ENCODE measurements around the gene FRRS1L.

Gene FRRS1L

GRCh38 chr9:109166771-109167601, at the start of gene FRRS1L:
FRRS1L (minus strand) TSS chr9:109167249; CDS start chr9:109167138, 111 bp downstream.
- TF ChIP-seq, protein P1, sequence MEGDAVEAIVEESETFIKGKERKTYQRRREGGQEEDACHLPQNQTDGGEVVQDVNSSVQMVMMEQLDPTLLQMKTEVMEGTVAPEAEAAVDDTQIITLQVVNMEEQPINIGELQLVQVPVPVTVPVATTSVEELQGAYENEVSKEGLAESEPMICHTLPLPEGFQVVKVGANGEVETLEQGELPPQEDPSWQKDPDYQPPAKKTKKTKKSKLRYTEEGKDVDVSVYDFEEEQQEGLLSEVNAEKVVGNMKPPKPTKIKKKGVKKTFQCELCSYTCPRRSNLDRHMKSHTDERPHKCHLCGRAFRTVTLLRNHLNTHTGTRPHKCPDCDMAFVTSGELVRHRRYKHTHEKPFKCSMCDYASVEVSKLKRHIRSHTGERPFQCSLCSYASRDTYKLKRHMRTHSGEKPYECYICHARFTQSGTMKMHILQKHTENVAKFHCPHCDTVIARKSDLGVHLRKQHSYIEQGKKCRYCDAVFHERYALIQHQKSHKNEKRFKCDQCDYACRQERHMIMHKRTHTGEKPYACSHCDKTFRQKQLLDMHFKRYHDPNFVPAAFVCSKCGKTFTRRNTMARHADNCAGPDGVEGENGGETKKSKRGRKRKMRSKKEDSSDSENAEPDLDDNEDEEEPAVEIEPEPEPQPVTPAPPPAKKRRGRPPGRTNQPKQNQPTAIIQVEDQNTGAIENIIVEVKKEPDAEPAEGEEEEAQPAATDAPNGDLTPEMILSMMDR (IDR thresholded peaks at IDR 0.05; ENCODE audit: insufficient read depth, low read length, missing control alignments), result no peak
- no peak for DNase-seq (ENCODE audit: low read depth, low spot score)
- ChIA-PET CTCF (interaction anchor here (1.0 to 1.4 kb wide), 2 partner anchors 8 to 16 kb away, joined by 3 to 5 read pairs; no protein-coding TSS in a partner anchor), POLR2A (no interaction called here)
- peak within 1 kb of the TSS; percentile 41 for H3K4me3 ChIP-seq (ENCODE audit: low read depth, low read length)

- H3K4me3 ChIP-seq (ENCODE audit: low read depth, low read length), result no peak overlapping the region
- TF ChIP-seq, protein P1 (IDR thresholded peaks at IDR 0.05; ENCODE audit: insufficient read depth, low read length, missing control alignments), result no peak
- ChIA-PET POLR2A (no interaction called here), CTCF (interaction anchor here (1.1 to 1.6 kb wide), 2 partner anchors 19 to 31 kb away, joined by 3 to 4 read pairs; no protein-coding TSS in a partner anchor)
- DNase-seq (ENCODE audit: low read depth, low spot score), result no peak
Measured at GRCh38 chr9:109214414-109214813, 47.4 kb upstream of the FRRS1L start.

DNA sequence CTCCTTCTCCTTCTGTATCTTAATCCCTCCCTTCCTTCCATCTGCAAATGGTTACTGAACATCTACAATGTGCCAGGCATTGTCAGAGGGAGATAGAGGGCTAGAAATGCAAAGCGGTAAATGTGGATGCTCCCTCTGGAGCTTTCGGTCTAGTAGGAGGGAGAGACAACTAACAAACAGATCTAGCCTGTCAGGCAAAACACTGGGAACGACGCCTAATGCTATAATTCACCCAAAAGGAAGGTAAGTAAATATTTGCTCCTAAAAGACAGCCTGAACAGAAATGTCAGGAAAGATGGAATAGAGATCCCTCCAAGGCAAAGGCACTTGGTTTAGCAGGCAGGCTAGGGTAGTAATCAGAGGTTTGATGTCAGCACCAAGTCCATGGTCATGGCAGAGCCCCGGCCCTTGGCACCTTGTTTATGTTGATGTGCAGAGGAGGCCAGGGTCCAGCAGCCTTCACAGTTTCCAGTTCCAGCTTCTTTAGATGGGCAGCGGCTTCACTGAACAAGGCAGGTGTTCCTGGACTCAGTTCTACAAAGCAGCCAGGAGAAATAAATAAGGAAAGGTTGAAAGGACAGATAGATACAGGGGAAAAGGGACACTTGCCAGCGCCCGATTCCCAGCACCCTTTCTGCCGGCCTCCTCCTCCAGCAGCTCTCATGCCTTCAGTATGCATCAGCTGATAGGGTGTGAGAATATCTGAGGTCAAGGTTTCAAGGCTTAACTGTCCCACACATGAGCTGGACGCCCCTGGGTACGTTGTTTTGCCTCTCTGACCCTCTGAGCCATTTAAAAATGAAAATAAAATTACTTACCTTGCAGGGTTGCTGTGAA, 46.5 kb upstream of the FRRS1L start:
- H3K4me3 ChIP-seq (ENCODE audit: low read depth, low read length), result no peak overlapping the region
- DNase-seq (ENCODE audit: low read depth, low spot score), result no peak
- CTCF ChIA-PET, result interaction anchor here (1.1 to 1.6 kb wide), 2 partner anchors 20 to 32 kb away, joined by 3 to 4 read pairs; no protein-coding TSS in a partner anchor
- POLR2A ChIA-PET, result no interaction called here
- TF ChIP-seq, protein P1 (IDR thresholded peaks at IDR 0.05; ENCODE audit: insufficient read depth, low read length, missing control alignments), result no peak

- ChIA-PET POLR2A (no interaction called here), CTCF (interaction anchor here (1.6 kb wide), 1 partner anchor 33 kb away, joined by 4 read pairs; no protein-coding TSS in a partner anchor)
- H3K4me3 ChIP-seq (ENCODE audit: low read depth, low read length), result no peak overlapping the region
- TF ChIP-seq, protein P1 (IDR thresholded peaks at IDR 0.05; ENCODE audit: insufficient read depth, low read length, missing control alignments), result no peak
- no peak for DNase-seq (ENCODE audit: low read depth, low spot score)
Measured at GRCh38 chr9:109212768-109213167, 45.7 kb upstream of the FRRS1L start.

GRCh38 chr9:109206670-109207069, 39.6 kb upstream of the FRRS1L start:
- TF ChIP-seq, protein P1 (IDR thresholded peaks at IDR 0.05; ENCODE audit: insufficient read depth, low read length, missing control alignments), result no peak
- ChIA-PET CTCF (no interaction called here), POLR2A (no interaction called here)
- no peak overlapping the region for H3K4me3 ChIP-seq (ENCODE audit: low read depth, low read length)
- DNase-seq (ENCODE audit: low read depth, low spot score), result no peak

- TF ChIP-seq, protein P1 (IDR thresholded peaks at IDR 0.05; ENCODE audit: insufficient read depth, low read length, missing control alignments), result no peak
- H3K4me3 ChIP-seq (ENCODE audit: low read depth, low read length), result no peak overlapping the region
- ChIA-PET CTCF (interaction anchor here (1.3 kb wide), 1 partner anchor 22 kb away, joined by 4 read pairs; no protein-coding TSS in a partner anchor), POLR2A (no interaction called here)
- no peak for DNase-seq (ENCODE audit: low read depth, low spot score)
Measured at GRCh38 chr9:109205526-109205925, 38.5 kb upstream of the FRRS1L start.

Data from AG04449 (cell line).